Memory B cell (primary cell): ENCODE data around the gene CADM2.
"Not testable (repeated sequence)": the region's sequence is repeated elsewhere in the genome, so short reads cannot be mapped to it uniquely, and the experiment has no call there.

Source experiments
- ATAC-seq: fragments of 150-1000 bp; cut with Tn5 transposase; 2 replicates; pipeline ENCODE4 v1.10.0; 2021; ENCODE audit warnings: low read depth, mild to moderate bottlenecking, moderate library complexity
- DNase-seq, 2 donors: peaks; one replicate each; pipeline ENCODE4 v3.0.0; 2022; ENCODE audit warnings: low spot score in 2 of 2
- H3K27ac Mint-ChIP-seq: one replicate; pipeline ENCODE4 v1.8.0; 2022; ENCODE audit warnings: mild to moderate bottlenecking, moderate library complexity, mixed read lengths
- H3K27me3 Mint-ChIP-seq: one replicate; pipeline ENCODE4 v1.8.0; 2022; ENCODE audit warnings: mixed read lengths
- H3K36me3 Mint-ChIP-seq: one replicate; pipeline ENCODE4 v1.8.0; 2022; ENCODE audit warnings: mild to moderate bottlenecking, mixed read lengths
- H3K4me1 Mint-ChIP-seq: one replicate; pipeline ENCODE4 v1.8.0; 2022; ENCODE audit warnings: mixed read lengths
- H3K4me3 Mint-ChIP-seq: one replicate; pipeline ENCODE4 v1.8.0; 2022; ENCODE audit warnings: mild to moderate bottlenecking, moderate library complexity, mixed read lengths
- H3K9me3 Mint-ChIP-seq: one replicate; pipeline ENCODE4 v1.8.0; 2022; ENCODE audit warnings: mixed read lengths

CADM2 gene

GRCh38 chr3:85487375-85487774, 528.6 kb downstream of the CADM2 start:
- Mint-ChIP-seq H3K9me3 (peaks cover 2% of the 10 kb centered on the region), H3K4me1 (no peaks in the 10 kb centered on the region), H3K27me3 (no peaks in the 10 kb centered on the region), H3K36me3 (no peaks in the 10 kb centered on the region), H3K27ac (no peak overlapping the region), H3K4me3 (no peak overlapping the region)
- DNase-seq (no peak), ATAC-seq (no peak)

GRCh38 chr3:85495602-85496001, 536.8 kb downstream of the CADM2 start:
- no peak for ATAC-seq
- Mint-ChIP-seq H3K9me3 (peaks cover 3% of the 10 kb centered on the region), H3K27me3 (no peaks in the 10 kb centered on the region), H3K4me3 (no peak overlapping the region), H3K4me1 (no peaks in the 10 kb centered on the region), H3K36me3 (no peaks in the 10 kb centered on the region), H3K27ac (no peak overlapping the region)
- DNase-seq = no peak

- DNase-seq = no peak
- Mint-ChIP-seq H3K9me3 (peaks cover 3% of the 10 kb centered on the region), H3K27ac (no peak overlapping the region), H3K4me1 (no peaks in the 10 kb centered on the region), H3K36me3 (no peaks in the 10 kb centered on the region), H3K4me3 (no peak overlapping the region), H3K27me3 (no peaks in the 10 kb centered on the region)
- no peak for ATAC-seq
Observed at GRCh38 chr3:85498177-85498576, 539.4 kb downstream of the CADM2 start.

GRCh38 chr3:85502148-85502875, 543.5 kb downstream of the CADM2 start:
- Mint-ChIP-seq H3K9me3 (no peaks in the 10 kb centered on the region), H3K4me1 (no peaks in the 10 kb centered on the region)

GRCh38 chr3:85504129-85504784, 545.5 kb downstream of the CADM2 start:
- H3K36me3 Mint-ChIP-seq, DNase-seq, ATAC-seq, H3K4me1 Mint-ChIP-seq, H3K27me3 Mint-ChIP-seq, H3K27ac Mint-ChIP-seq, H3K9me3 Mint-ChIP-seq: not testable (repeated sequence)
- H3K4me3 Mint-ChIP-seq = peak overlapping the region; percentile 34

More at GRCh38 chr3:85502148-85502875, 543.5 kb downstream of the CADM2 start:
- DNase-seq (no peak), ATAC-seq (no peak)
- Mint-ChIP-seq H3K27me3 (no peaks in the 10 kb centered on the region), H3K27ac (no peak overlapping the region), H3K36me3 (no peaks in the 10 kb centered on the region), H3K4me3 (no peak overlapping the region)

- ATAC-seq, H3K9me3 Mint-ChIP-seq, H3K36me3 Mint-ChIP-seq, H3K27me3 Mint-ChIP-seq, DNase-seq, H3K27ac Mint-ChIP-seq, H3K4me1 Mint-ChIP-seq, H3K4me3 Mint-ChIP-seq: not testable (repeated sequence)
Observed at GRCh38 chr3:85504785-85505511, 546.2 kb downstream of the CADM2 start.

GRCh38 chr3:85507052-85507451, 548.3 kb downstream of the CADM2 start:
- H3K27ac Mint-ChIP-seq, ATAC-seq, H3K4me1 Mint-ChIP-seq, H3K36me3 Mint-ChIP-seq, H3K4me3 Mint-ChIP-seq, DNase-seq, H3K27me3 Mint-ChIP-seq, H3K9me3 Mint-ChIP-seq: not testable (repeated sequence)

- DNase-seq (no peak), ATAC-seq (no peak)
- no peak overlapping the region for H3K27ac Mint-ChIP-seq
- H3K27me3 Mint-ChIP-seq = no peaks in the 10 kb centered on the region
- H3K4me3 Mint-ChIP-seq = no peak overlapping the region
- no peaks in the 10 kb centered on the region for H3K9me3 Mint-ChIP-seq
- H3K4me1 Mint-ChIP-seq = no peaks in the 10 kb centered on the region
- H3K36me3 Mint-ChIP-seq = no peaks in the 10 kb centered on the region
Observed at GRCh38 chr3:85508659-85509058, 549.9 kb downstream of the CADM2 start.

GRCh38 chr3:85516146-85516545, 557.4 kb downstream of the CADM2 start:
- no peak overlapping the region for H3K4me3 Mint-ChIP-seq
- DNase-seq = no peak
- no peak for ATAC-seq
- H3K4me1 Mint-ChIP-seq = no peaks in the 10 kb centered on the region
- no peaks in the 10 kb centered on the region for H3K27me3 Mint-ChIP-seq
- H3K9me3 Mint-ChIP-seq = no peaks in the 10 kb centered on the region
- H3K27ac Mint-ChIP-seq = no peak overlapping the region
- no peaks in the 10 kb centered on the region for H3K36me3 Mint-ChIP-seq

- DNase-seq (no peak), ATAC-seq (no peak)
- Mint-ChIP-seq H3K4me1 (no peaks in the 10 kb centered on the region), H3K27ac (no peak overlapping the region), H3K9me3 (no peaks in the 10 kb centered on the region), H3K27me3 (no peaks in the 10 kb centered on the region), H3K4me3 (no peak overlapping the region), H3K36me3 (no peaks in the 10 kb centered on the region)
Observed at GRCh38 chr3:85524104-85524503, 565.3 kb downstream of the CADM2 start.

- no peak overlapping the region for H3K27ac Mint-ChIP-seq
- ATAC-seq (no peak), DNase-seq (no peak)
- H3K9me3 Mint-ChIP-seq = no peaks in the 10 kb centered on the region
- no peaks in the 10 kb centered on the region for H3K4me1 Mint-ChIP-seq
- no peaks in the 10 kb centered on the region for H3K27me3 Mint-ChIP-seq
- no peak overlapping the region for H3K4me3 Mint-ChIP-seq
- no peaks in the 10 kb centered on the region for H3K36me3 Mint-ChIP-seq
Observed at GRCh38 chr3:85525264-85525663, 566.5 kb downstream of the CADM2 start.

GRCh38 chr3:85533586-85533985, 574.8 kb downstream of the CADM2 start:
- no peak for DNase-seq
- Mint-ChIP-seq H3K27me3 (no peaks in the 10 kb centered on the region), H3K36me3 (no peaks in the 10 kb centered on the region), H3K27ac (no peak overlapping the region), H3K4me1 (no peaks in the 10 kb centered on the region), H3K9me3 (no peaks in the 10 kb centered on the region), H3K4me3 (no peak overlapping the region)
- no peak for ATAC-seq

- Mint-ChIP-seq H3K4me1 (no peaks in the 10 kb centered on the region), H3K27ac (no peak overlapping the region), H3K27me3 (no peaks in the 10 kb centered on the region), H3K4me3 (no peak overlapping the region), H3K36me3 (no peaks in the 10 kb centered on the region), H3K9me3 (no peaks in the 10 kb centered on the region)
- DNase-seq (no peak), ATAC-seq (no peak)
Observed at GRCh38 chr3:85535517-85535916, 576.7 kb downstream of the CADM2 start.

- Mint-ChIP-seq H3K9me3 (peaks cover 1% of the 10 kb centered on the region), H3K4me3 (no peak overlapping the region), H3K27me3 (no peaks in the 10 kb centered on the region), H3K27ac (no peak overlapping the region), H3K4me1 (no peaks in the 10 kb centered on the region), H3K36me3 (no peaks in the 10 kb centered on the region)
- no peak for DNase-seq
- ATAC-seq = no peak
Observed at GRCh38 chr3:85539232-85539631, 580.4 kb downstream of the CADM2 start.
